GM10847 (cell line): ENCODE results near the gene TEKTIP1.

Experiments used
- POLR2A ChIP-seq: IDR thresholded peaks from 2 replicates; pipeline ENCODE4 v1.6.1; 2011; ENCODE audit not compliant: insufficient read length; ENCODE audit errors: extremely low read depth

Gene TEKTIP1

GRCh38 chr19:3516675-3517207 lies 22.2 kb upstream of the TEKTIP1 start:
- TF ChIP-seq POLR2A, result no peak

GRCh38 chr19:3517638-3518037 lies 21.3 kb upstream of the TEKTIP1 start:
- TF ChIP-seq POLR2A, result no peak

GRCh38 chr19:3518255-3518654 lies 20.7 kb upstream of the TEKTIP1 start:
- no peak for TF ChIP-seq POLR2A

- no peak for TF ChIP-seq POLR2A
These were observed 20.3 kb upstream of the TEKTIP1 start for GRCh38 chr19:3518659-3519058.

- TF ChIP-seq POLR2A, result no peak
These were observed 19.8 kb upstream of the TEKTIP1 start for GRCh38 chr19:3519126-3519525.

- no peak for TF ChIP-seq POLR2A
These were observed 18.5 kb upstream of the TEKTIP1 start for GRCh38 chr19:3520166-3521103.

GRCh38 chr19:3521104-3521445 lies 17.9 kb upstream of the TEKTIP1 start:
- TF ChIP-seq POLR2A, result no peak

- TF ChIP-seq POLR2A, result no peak
These were observed 16.3 kb upstream of the TEKTIP1 start for GRCh38 chr19:3522421-3523360.

- no peak for TF ChIP-seq POLR2A
These were observed 15.5 kb upstream of the TEKTIP1 start for GRCh38 chr19:3523361-3524077.

GRCh38 chr19:3524078-3524842 lies 14.7 kb upstream of the TEKTIP1 start:
- no peak for TF ChIP-seq POLR2A

- no peak for TF ChIP-seq POLR2A
These were observed 14.0 kb upstream of the TEKTIP1 start for GRCh38 chr19:3524904-3525451.

GRCh38 chr19:3526507-3527237 lies 12.3 kb upstream of the TEKTIP1 start:
- TF ChIP-seq POLR2A, result no peak

- TF ChIP-seq POLR2A, result no peak
These were observed 11.6 kb upstream of the TEKTIP1 start for GRCh38 chr19:3527238-3527910.

- no peak for TF ChIP-seq POLR2A
These were observed 10.9 kb upstream of the TEKTIP1 start for GRCh38 chr19:3528080-3528479.
